ENCODE measurements around the gene GMDS. TPM values are rescaled to one million over a fixed set of nuclear protein-coding genes. Genes with fewer than 3 reads are reported as not detected.
A peak's percentile ranks its signal among the peaks of the same experiment; 100 is the strongest.

GMDS gene
- total and polyA plus RNA-seq, 2 donors (not counting 1 experiment from before 2014, with no cell fraction given): 11.5 to 16.4 TPM

DNA sequence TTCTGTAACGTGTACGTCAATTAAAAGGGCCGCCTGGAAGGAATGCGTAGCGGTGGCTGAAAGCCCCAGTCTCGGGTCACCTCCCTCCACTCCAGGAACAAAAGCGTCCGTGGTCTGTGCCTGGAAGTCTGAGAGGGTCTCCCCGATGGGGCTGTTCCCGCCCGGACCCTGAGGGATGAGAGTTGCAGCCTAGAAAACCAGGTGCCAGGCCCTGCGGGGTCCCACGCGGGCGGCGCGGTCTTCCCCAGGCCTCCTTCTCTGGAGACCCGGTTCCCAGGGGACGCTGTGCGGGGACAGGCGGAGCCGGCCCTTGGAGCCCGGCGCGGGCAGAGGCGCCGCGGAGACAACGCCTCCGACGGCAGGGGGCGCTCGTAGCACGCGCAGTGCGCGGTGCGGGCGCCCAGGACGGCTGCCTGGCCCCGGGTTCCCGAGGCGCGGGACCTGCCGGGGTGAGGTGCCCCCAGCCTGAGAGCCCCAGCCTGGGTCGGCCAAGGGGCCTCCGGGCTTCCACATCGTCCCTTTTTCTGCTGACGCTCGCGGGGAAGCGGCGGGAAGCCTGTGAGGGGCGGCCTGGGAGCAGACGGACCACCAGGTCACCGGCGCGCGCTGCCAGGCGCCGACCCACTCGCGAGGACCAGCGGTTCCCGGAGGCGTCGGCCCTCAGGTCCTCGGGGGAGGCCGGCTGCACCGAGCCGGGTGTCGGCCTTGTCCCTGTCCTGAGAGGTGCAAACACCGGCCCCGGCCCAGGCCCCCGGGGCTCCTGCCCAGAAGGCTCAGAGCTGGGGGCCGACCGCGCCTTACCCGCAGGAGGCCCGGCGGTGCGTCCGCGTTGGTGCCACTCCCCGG, 641.0 kb downstream of the GMDS start:
- H2AFZ ChIP-seq (ENCODE audit: insufficient read depth, low read depth, low read length, poor library complexity, severe bottlenecking): peak overlapping the region; percentile 64
- Mint-ChIP-seq H3K4me3 (peak overlapping the region; percentile 34), H3K27ac (no peak overlapping the region), H3K27me3 (peaks cover 73% of the 10 kb centered on the region), H3K4me1 (peaks cover 34% of the 10 kb centered on the region), H3K9me3 (ENCODE audit: insufficient read depth) (no peaks in the 10 kb centered on the region)
- H3K27me3 ChIP-seq (replicated peaks in 1 of 4; ENCODE audit: control extremely low read depth in 1 of 4, control insufficient read depth in 3 of 4, insufficient read depth in 4 of 4, low read length in 3 of 4): peaks cover 0 to 83% (median 66%) of the 10 kb centered on the region in 4 experiments
- peak overlapping the region; percentile 61 for H3K9ac ChIP-seq (ENCODE audit: low read length)
- H3K9me3 ChIP-seq (ENCODE audit: control extremely low read depth in 1 of 3, control insufficient read depth in 2 of 3, insufficient read depth in 1 of 3, low read length in 2 of 3): peaks cover 0 to 36% (median 6%) of the 10 kb centered on the region in 3 donors
- WGBS (ENCODE audit: insufficient coverage): 2% methylated on average over 85 of the region's 85 CpGs
- CTCF ChIA-PET: interaction anchor here (0.7 to 4.9 kb wide), 10 partner anchors 8 to 1031 kb away, joined by 3 to 29 read pairs (median 4); no protein-coding TSS in a partner anchor
- no peaks in the 10 kb centered on the region for H3K79me2 ChIP-seq (ENCODE audit: control insufficient read depth, insufficient read depth, low read length)
- ATAC-seq (ENCODE audit: low read depth) (peak; percentile 81), DNase-seq (peak; percentile 84)
- POLR2A ChIA-PET: interaction anchor here (0.7 kb wide), 1 partner anchor 18 kb away, joined by 3 read pairs; no protein-coding TSS in a partner anchor
- peaks cover 50 to 52% of the 10 kb centered on the region in 2 donors for H3K4me1 ChIP-seq (ENCODE audit: control insufficient read depth in 2 of 2, insufficient read depth in 2 of 2, low read length in 2 of 2)
- TF ChIP-seq, protein P1, sequence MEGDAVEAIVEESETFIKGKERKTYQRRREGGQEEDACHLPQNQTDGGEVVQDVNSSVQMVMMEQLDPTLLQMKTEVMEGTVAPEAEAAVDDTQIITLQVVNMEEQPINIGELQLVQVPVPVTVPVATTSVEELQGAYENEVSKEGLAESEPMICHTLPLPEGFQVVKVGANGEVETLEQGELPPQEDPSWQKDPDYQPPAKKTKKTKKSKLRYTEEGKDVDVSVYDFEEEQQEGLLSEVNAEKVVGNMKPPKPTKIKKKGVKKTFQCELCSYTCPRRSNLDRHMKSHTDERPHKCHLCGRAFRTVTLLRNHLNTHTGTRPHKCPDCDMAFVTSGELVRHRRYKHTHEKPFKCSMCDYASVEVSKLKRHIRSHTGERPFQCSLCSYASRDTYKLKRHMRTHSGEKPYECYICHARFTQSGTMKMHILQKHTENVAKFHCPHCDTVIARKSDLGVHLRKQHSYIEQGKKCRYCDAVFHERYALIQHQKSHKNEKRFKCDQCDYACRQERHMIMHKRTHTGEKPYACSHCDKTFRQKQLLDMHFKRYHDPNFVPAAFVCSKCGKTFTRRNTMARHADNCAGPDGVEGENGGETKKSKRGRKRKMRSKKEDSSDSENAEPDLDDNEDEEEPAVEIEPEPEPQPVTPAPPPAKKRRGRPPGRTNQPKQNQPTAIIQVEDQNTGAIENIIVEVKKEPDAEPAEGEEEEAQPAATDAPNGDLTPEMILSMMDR (IDR thresholded peaks at IDR 0.05): peak; percentile 99
- TF ChIP-seq EZH2 (IDR thresholded peaks at IDR 0.05; ENCODE audit: borderline replicate concordance, insufficient read depth, low read depth, low read length, poor library complexity, severe bottlenecking): peak; percentile 86
- H3K4me3 ChIP-seq (ENCODE audit: control extremely low read depth in 1 of 5, extremely low read depth in 1 of 5, insufficient read depth in 1 of 5, low read depth in 2 of 5, low read length in 4 of 5): peak overlapping the region in 4 of 5 experiments; percentile 10 to 59 (median 42)
- H4K20me1 ChIP-seq (ENCODE audit: control insufficient read depth, insufficient read depth, low read length, poor library complexity, severe bottlenecking): no peaks in the 10 kb centered on the region
- peak overlapping the region; percentile 96 for H3K4me2 ChIP-seq (replicated peaks; ENCODE audit: low read depth, low read length, poor library complexity, severe bottlenecking)
- no peaks in the 10 kb centered on the region for H3K36me3 ChIP-seq (replicated peaks in 1 of 2; ENCODE audit: control extremely low read depth in 1 of 2, control insufficient read depth in 1 of 2, extremely low read depth in 1 of 2, insufficient read depth in 2 of 2, low read length in 1 of 2)
- intact Hi-C loops (cut with micrococcal nuclease): loop anchor here (1.0 to 2.0 kb wide), 4 partner anchors 500 to 1091 kb away; no protein-coding TSS in a partner anchor
- H3K27ac ChIP-seq (ENCODE audit: low read length in 2 of 2): no peak overlapping the region
